Lower leg skin (tissue), 3 donors: ENCODE data around the gene AHSP.

ENCODE experiments used
- CTCF ChIP-seq, 3 donors: fragments of 450-650 bp; IDR thresholded peaks; one replicate each; pipeline ENCODE4 v1.5.1; 2016; ENCODE audit warnings: antibody characterized with exemption in 3 of 3, mild to moderate bottlenecking in 3 of 3, moderate library complexity in 2 of 3
- POLR2A ChIP-seq, 2 donors: fragments of 450-650 bp; IDR thresholded peaks; one replicate each; pipeline ENCODE4 v1.6.1; 2016 to 2017; ENCODE audit warnings: antibody characterized with exemption in 2 of 2, mild to moderate bottlenecking in 1 of 2, moderate library complexity in 1 of 2

GRCh38 chr16:31513126-31513525 lies 14.6 kb upstream of the AHSP start:
- no peak for TF ChIP-seq POLR2A (IDR thresholded peaks at IDR 0.05)
- no peak for TF ChIP-seq CTCF (IDR thresholded peaks at IDR 0.05)
